ENCODE data around the gene AATF.

DNA sequence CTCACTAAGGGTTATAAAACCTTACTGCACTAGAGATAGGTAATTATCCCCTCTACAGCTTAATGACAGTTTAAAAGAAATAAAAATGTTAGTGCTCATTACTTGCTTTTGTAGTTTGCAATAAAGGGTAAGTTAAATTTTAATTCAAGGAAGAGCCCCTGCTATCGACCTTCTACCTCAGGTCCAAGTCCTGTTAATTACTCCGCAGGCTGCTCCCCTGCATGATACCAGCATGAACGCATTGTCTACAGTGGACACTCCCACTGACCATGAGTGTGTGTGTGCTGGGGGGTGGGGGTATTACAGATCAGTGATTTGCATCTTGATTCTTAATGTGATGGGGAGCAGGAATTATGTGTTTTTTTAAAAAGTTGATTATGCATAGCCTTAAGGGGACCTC is 103.1 kb downstream of the AATF start:
- TF ChIP-seq CTCF (IDR thresholded peaks at IDR 0.05 in 8 of 11, conservative IDR thresholded peaks at IDR 0.05 in 3 of 11) (no peak), POLR2AphosphoS5 (IDR thresholded peaks at IDR 0.05) (no peak)
